HepG2 (cell line): ENCODE data around the gene FRAS1. TPM values are rescaled to one million over a fixed set of nuclear protein-coding genes. Genes with fewer than 3 reads are reported as not detected.

Source experiments
- ATAC-seq: fragments of 200-7000 bp; cut with Tn5 transposase; 3 replicates; pipeline ENCODE4 v1.9.1; 2020; ENCODE audit warnings: mild to moderate bottlenecking, moderate library complexity
- BruUV-seq: library from RNA; stranded (reverse); fragments of 400-500 nt; replicated peaks from 2 replicates; lab custom pipeline; 2021; lab: Mats Ljungman, UMichigan
- CTCF ChIA-PET: fragments of 300-600 bp; formaldehyde crosslinking; extraction: SDS; loops from one replicate; lab custom pipeline; 2021; ENCODE audit warnings: low total read pairs, inconsistent platforms, low intra/inter-chr PET ratio; lab: Yijun Ruan, JAX
- POLR2A ChIA-PET: fragments of 350-600 bp; sonication (Branson Sonifier 250); formaldehyde crosslinking; loops from one replicate; lab custom pipeline; 2020; ENCODE audit warnings: antibody characterized with exemption, inconsistent platforms; lab: Yijun Ruan, JAX
- DNase-seq: peaks from one replicate; pipeline ENCODE4 v3.0.0-alpha.2; 2015; ENCODE audit warnings: low spot score
- FAIRE-seq: peaks from 3 replicates; lab custom pipeline; 2011; peaks lifted over from hg19 to GRCh38; lab: Jason Lieb, UNC
- H2AFZ ChIP-seq: one replicate; pipeline ENCODE4 v1.6.1; 2011; ENCODE audit warnings: low read length, inconsistent platforms
- H3K27ac ChIP-seq: fragments of 300-600 bp; 3 replicates; pipeline ENCODE4 v1.8.0; 2011; ENCODE audit warnings: mixed run types, mild to moderate bottlenecking, mixed read lengths, low read length, inconsistent platforms; ENCODE audit not compliant: insufficient read depth; ENCODE audit errors: extremely low read length
- H3K27me3 ChIP-seq, 2 experiments: fragments of 200-600 bp in 1 of 2; 2 replicates in 1 of 2; 3 replicates in 1 of 2; pipeline versions ENCODE4 v1.6.0 to v1.8.0; 2011; ENCODE audit warnings: low read length in 2 of 2, mild to moderate bottlenecking in 2 of 2, moderate library complexity in 2 of 2, inconsistent platforms in 1 of 2; ENCODE audit not compliant: insufficient read depth in 2 of 2, control insufficient read depth in 1 of 2
- H3K36me3 ChIP-seq, 2 experiments: fragments of 200-600 bp in 1 of 2; replicated peaks in 1 of 2; 2 replicates in 1 of 2; 3 replicates in 1 of 2; pipeline versions ENCODE4 v1.5.1 to v1.8.0; 2011; ENCODE audit warnings: low read length in 2 of 2, inconsistent platforms in 1 of 2; ENCODE audit not compliant: insufficient read depth in 2 of 2, control insufficient read depth in 1 of 2
- H3K4me1 ChIP-seq: 2 replicates; pipeline ENCODE4 v1.5.1; 2012; ENCODE audit warnings: low read length, inconsistent platforms; ENCODE audit not compliant: insufficient read depth
- H3K4me2 ChIP-seq: 2 replicates; pipeline ENCODE4 v1.6.0; 2011; ENCODE audit warnings: low read depth, low read length, inconsistent platforms
- H3K4me3 ChIP-seq, 3 experiments: fragments of 200-600 bp in 1 of 3; sonication (generic), shearing (Covaris generic) in 1 of 3; replicated peaks in 1 of 3; 2 replicates each; pipeline ENCODE4 v1.5.1; 2011 to 2016; ENCODE audit warnings: low read length in 3 of 3, inconsistent platforms in 2 of 3, low read depth in 2 of 3, mild to moderate bottlenecking in 2 of 3, control low read depth in 1 of 3, mixed read lengths in 1 of 3; ENCODE audit not compliant: insufficient read depth in 1 of 3
- H3K79me2 ChIP-seq: one replicate; pipeline ENCODE4 v1.6.1; 2011; ENCODE audit warnings: low read length, inconsistent platforms; ENCODE audit not compliant: insufficient read depth
- H3K9ac ChIP-seq: 2 replicates; pipeline ENCODE4 v1.6.0; 2011; ENCODE audit warnings: mild to moderate bottlenecking, low read depth, low read length, inconsistent platforms; ENCODE audit not compliant: insufficient read depth
- H3K9me3 ChIP-seq: 2 replicates; pipeline ENCODE4 v1.5.1; 2012; ENCODE audit warnings: mild to moderate bottlenecking, low read length
- H4K20me1 ChIP-seq: 2 replicates; pipeline ENCODE4 v1.6.0; 2011; ENCODE audit warnings: inconsistent platforms, mild to moderate bottlenecking, low read length, moderate library complexity; ENCODE audit not compliant: insufficient read depth
- AGO1 ChIP-seq: fragments of 200-400 bp; formaldehyde crosslinking; IDR thresholded peaks from 2 replicates; pipeline ENCODE4 v1.6.1; 2017; ENCODE audit warnings: mild to moderate bottlenecking, low read depth, low read length, moderate library complexity; ENCODE audit not compliant: poor library complexity, severe bottlenecking
- BORCS8-MEF2B ChIP-seq: sonication (generic); formaldehyde crosslinking; IDR thresholded peaks from 2 replicates; pipeline ENCODE4 v1.8.0; 2022; ENCODE audit warnings: mild to moderate bottlenecking, missing genetic modification reagents
- CBX5 ChIP-seq: sonication (generic); formaldehyde crosslinking; IDR thresholded peaks from 2 replicates; pipeline ENCODE4 v1.4.0; 2020; ENCODE audit warnings: missing genetic modification reagents, borderline replicate concordance
- GRHL1 ChIP-seq: sonication (generic); formaldehyde crosslinking; conservative IDR thresholded peaks from 2 replicates; pipeline ENCODE4 v1.8.0; 2022; ENCODE audit warnings: missing genetic modification reagents
- HOXA5 ChIP-seq: sonication (generic); formaldehyde crosslinking; IDR thresholded peaks from 2 replicates; pipeline ENCODE4 v1.4.0; 2020; ENCODE audit warnings: missing genetic modification reagents
- IKZF1 ChIP-seq: fragments of 450-650 bp; IDR thresholded peaks from 2 replicates; pipeline ENCODE4 v1.7.1; 2016
- KAT8 ChIP-seq: IDR thresholded peaks from 2 replicates; pipeline ENCODE4 v1.6.1; 2016; ENCODE audit warnings: missing genetic modification reagents, missing compliant biosample characterization
- NFAT5 ChIP-seq: sonication (generic); formaldehyde crosslinking; IDR thresholded peaks from 2 replicates; pipeline ENCODE4 v1.4.0; 2020; ENCODE audit warnings: missing genetic modification reagents
- NR2F6 ChIP-seq, 2 experiments: IDR thresholded peaks; 2 replicates each; pipeline ENCODE4 v1.6.1; 2016; ENCODE audit warnings: antibody characterized with exemption in 1 of 2, mild to moderate bottlenecking in 1 of 2
- NRL ChIP-seq: sonication (generic); formaldehyde crosslinking; IDR thresholded peaks from 2 replicates; pipeline ENCODE4 v1.5.0; 2020; ENCODE audit warnings: missing genetic modification reagents, mild to moderate bottlenecking, moderate library complexity, borderline replicate concordance
- SOX13 ChIP-seq, 3 experiments: fragments of 450-650 bp in 1 of 3; sonication (generic) in 1 of 3; formaldehyde crosslinking in 1 of 3; IDR thresholded peaks in 2 of 3; conservative IDR thresholded peaks in 1 of 3; 2 replicates each; pipeline versions ENCODE4 v1.5.0 to v1.6.1; 2016 to 2020; ENCODE audit warnings: antibody characterized with exemption in 1 of 3, mild to moderate bottlenecking in 1 of 3, missing compliant biosample characterization in 1 of 3, missing genetic modification reagents in 1 of 3, moderate library complexity in 1 of 3
- TIGD3 ChIP-seq: sonication (generic); formaldehyde crosslinking; IDR thresholded peaks from 2 replicates; pipeline ENCODE4 v1.5.1; 2020; ENCODE audit warnings: mild to moderate bottlenecking, missing genetic modification reagents, borderline replicate concordance
- ZNF180 ChIP-seq: sonication (generic); formaldehyde crosslinking; IDR thresholded peaks from 2 replicates; pipeline ENCODE4 v1.4.0; 2020; ENCODE audit warnings: low read depth, missing genetic modification reagents, borderline replicate concordance
- ZNF24 ChIP-seq: fragments of 450-650 bp; IDR thresholded peaks from 2 replicates; pipeline ENCODE4 v1.6.1; 2017; ENCODE audit warnings: antibody characterized with exemption, mild to moderate bottlenecking
- ZNF263 ChIP-seq: sonication (generic); formaldehyde crosslinking; IDR thresholded peaks from 2 replicates; pipeline ENCODE4 v1.4.0; 2020; ENCODE audit warnings: missing genetic modification reagents
- ZNF296 ChIP-seq: sonication (generic); formaldehyde crosslinking; conservative IDR thresholded peaks from 2 replicates; pipeline ENCODE4 v1.5.0; 2020; ENCODE audit warnings: mild to moderate bottlenecking, missing genetic modification reagents
- ZNF766 ChIP-seq: sonication (generic); formaldehyde crosslinking; IDR thresholded peaks from 2 replicates; pipeline ENCODE4 v1.5.0; 2020; ENCODE audit warnings: missing genetic modification reagents, borderline replicate concordance
- ZNF883 ChIP-seq: sonication (generic); formaldehyde crosslinking; IDR thresholded peaks from 2 replicates; pipeline ENCODE4 v1.5.1; 2020; ENCODE audit warnings: mild to moderate bottlenecking, missing genetic modification reagents; ENCODE audit errors: not compliant biosample characterization
- in situ Hi-C: cut with HindIII; loops from 2 replicates; pipeline ENCODE4 v1.10.0; 2017; ENCODE audit warnings: low pct_unique_long_range_greater_than_20kb; ENCODE audit not compliant: extremely low pct_ligation_motif_present
- intact Hi-C: fragments of 100-400 bp; cut with micrococcal nuclease; formaldehyde crosslinking; loops from one replicate; pipeline ENCODE4 v1.10.0; 2022; ENCODE audit not compliant: unreplicated experiment
- polyA plus RNA-seq, 8 experiments: library from polyadenylated mRNA; depleted of rRNA in 3 of 8; stranded (reverse) in 7 of 8; unstranded in 1 of 8; fragments of >200 nt; fragmentation: Illumina TruSeq in 4 of 8; extraction: Trizol in 4 of 8; gene quantifications; 2 replicates each; pipeline versions ENCODE4 v1.2.1 to v1.2.3, GENCODE V29; 2011 to 2016; ENCODE audit warnings: low read depth in 4 of 8, missing spikeins in 1 of 8, mixed read lengths in 1 of 8; ENCODE audit not compliant: insufficient read depth in 1 of 8
- total RNA-seq, 5 experiments: library from RNA; depleted of rRNA; stranded (reverse); fragments of >200 nt; fragmentation: Illumina TruSeq; extraction: Trizol; gene quantifications; 2 replicates each; pipeline ENCODE4 v1.2.3, GENCODE V29; 2016; ENCODE audit warnings: low read depth in 1 of 5

Gene FRAS1
- total and polyA plus RNA-seq, 2 of the 13 experiments (the other 11 are each of a cell fraction or from before 2014, with no cell fraction given), result 22.5 to 31.6 TPM

GRCh38 chr4:78092850-78093249, 35.7 kb downstream of the FRAS1 start:
- CTCF ChIA-PET, result no interaction called here
- no peaks in the 10 kb centered on the region for H3K27me3 ChIP-seq
- no peak overlapping the region for H3K4me3 ChIP-seq
- no peaks in the 10 kb centered on the region for H4K20me1 ChIP-seq
- peaks cover 3% of the 10 kb centered on the region for H3K79me2 ChIP-seq
- no peak overlapping the region for H3K9ac ChIP-seq
- no peak overlapping the region for H3K27ac ChIP-seq
- FAIRE-seq (no peak), DNase-seq (no peak), ATAC-seq (no peak)
- in situ Hi-C loops (no loop called here), intact Hi-C loops (no loop called here)
- H2AFZ ChIP-seq, result no peak overlapping the region
- H3K4me1 ChIP-seq, result no peaks in the 10 kb centered on the region; the same call in 1 of the 2 replicates
- POLR2A ChIA-PET, result no interaction called here
- no peak for TF ChIP-seq ZNF263 (CRISPR knock-in tag)
- TF ChIP-seq ZNF766 (CRISPR knock-in tag), result no peak
- no peak for TF ChIP-seq NR2F6 (IDR thresholded peaks at IDR 0.05)
- no peak for TF ChIP-seq NR2F6 (CRISPR knock-in tag; IDR thresholded peaks at IDR 0.05)
- TF ChIP-seq TIGD3, result no peak
- no peak for TF ChIP-seq SOX13 (IDR thresholded peaks at IDR 0.05)
- TF ChIP-seq SOX13 (CRISPR knock-in tag; conservative IDR thresholded peaks at IDR 0.05 in 1 of 2, IDR thresholded peaks at IDR 0.05 in 1 of 2), result no peak
- TF ChIP-seq HOXA5 (CRISPR knock-in tag), result no peak
- no peak for TF ChIP-seq CBX5
- no peak for TF ChIP-seq BORCS8-MEF2B (CRISPR knock-in tag)
- no peak for TF ChIP-seq ZNF296 (CRISPR knock-in tag)
- TF ChIP-seq NRL, result no peak
- TF ChIP-seq ZNF180 (CRISPR knock-in tag), result no peak
- TF ChIP-seq GRHL1, result no peak
- TF ChIP-seq KAT8 (CRISPR knock-in tag), result no peak
- TF ChIP-seq ZNF24, result no peak
- TF ChIP-seq NFAT5 (CRISPR knock-in tag), result no peak
- no peak for TF ChIP-seq IKZF1
- TF ChIP-seq AGO1, result no peak
- TF ChIP-seq ZNF883, result no peak
- H3K9me3 ChIP-seq, result no peaks in the 10 kb centered on the region
- H3K4me2 ChIP-seq, result no peak overlapping the region
- H3K36me3 ChIP-seq, result no peaks in the 10 kb centered on the region; a peak in 2 of 5 replicates
- BruUV-seq, result no TSS peak
